Thyroid gland (tissue), 4 donors: ENCODE data around the gene EEA1. TPM values are rescaled to one million over a fixed set of nuclear protein-coding genes. Genes with fewer than 3 reads are reported as not detected.

ENCODE experiments used
- DNase-seq, 2 donors: peaks; one replicate each; pipeline ENCODE4 v3.0.0-alpha.2; 2019
- H3K27ac ChIP-seq, 3 donors: fragments of 200-600 bp; sonication (generic); 1 replicate in 2 of 3; 2 replicates in 1 of 3; pipeline ENCODE4 v1.5.1; 2016 to 2019; ENCODE audit warnings: mild to moderate bottlenecking in 1 of 3, moderate library complexity in 1 of 3
- H3K27me3 ChIP-seq: fragments of 200-600 bp; sonication (generic); one replicate; pipeline ENCODE4 v1.5.1; 2019
- H3K36me3 ChIP-seq, 2 donors: fragments of 200-600 bp; sonication (generic); one replicate each; pipeline ENCODE4 v1.5.1; 2016 to 2019
- H3K4me1 ChIP-seq, 2 donors: fragments of 200-600 bp; sonication (generic); one replicate each; pipeline ENCODE4 v1.5.1; 2017 to 2019
- H3K4me3 ChIP-seq, 3 donors: fragments of 200-600 bp; sonication (generic); replicated peaks in 1 of 3; 1 replicate in 2 of 3; 2 replicates in 1 of 3; pipeline ENCODE4 v1.5.1; 2016; ENCODE audit warnings: mild to moderate bottlenecking in 1 of 3
- H3K9me3 ChIP-seq: fragments of 200-600 bp; sonication (generic); one replicate; pipeline ENCODE4 v1.5.1; 2017
- CTCF ChIP-seq, 6 experiments: fragments of 200-600 bp in 3 of 6; fragments of 450-650 bp in 3 of 6; sonication (generic) in 3 of 6; IDR thresholded peaks; one replicate each; pipeline ENCODE4 v1.5.1; 2016 to 2019; ENCODE audit warnings: antibody characterized with exemption in 6 of 6, mild to moderate bottlenecking in 2 of 6, inconsistent platforms in 1 of 6, moderate library complexity in 1 of 6
- POLR2A ChIP-seq, 2 donors: fragments of 450-650 bp; IDR thresholded peaks; one replicate each; pipeline ENCODE4 v1.6.1; 2017; ENCODE audit warnings: antibody characterized with exemption in 2 of 2, mild to moderate bottlenecking in 2 of 2, moderate library complexity in 1 of 2
- WGBS, 2 donors: methylation state at CpG; one replicate each; pipeline ENCODE4 v1.1.5; 2017; 5-methylcytosine and 5-hydroxymethylcytosine counted together
- intact Hi-C: fragments of 100-400 bp; cut with DNase I; formaldehyde crosslinking; loops from one replicate; pipeline ENCODE4 v1.15.1; 2023
- total RNA-seq, 4 donors: library from RNA; depleted of rRNA; stranded (reverse); fragments of >200 nt; gene quantifications; one replicate each; pipeline ENCODE4 v1.2.3, GENCODE V29; 2016

EEA1 gene
- total RNA-seq, 4 donors from 2014 or later: 16.0 to 21.8 (median 19.3) TPM

GRCh38 chr12:92947589-92948215 is 18.6 kb upstream of the EEA1 start:
- intact Hi-C loops: no loop called here
- Histone ChIP-seq H3K4me1 (no peaks in the 10 kb centered on the region), H3K4me3 (no peak overlapping the region), H3K9me3 (no peaks in the 10 kb centered on the region), H3K36me3 (no peaks in the 10 kb centered on the region), H3K27ac (no peak overlapping the region), H3K27me3 (no peaks in the 10 kb centered on the region)
- TF ChIP-seq CTCF (IDR thresholded peaks at IDR 0.05): no peak
- TF ChIP-seq POLR2A (IDR thresholded peaks at IDR 0.05): no peak
- DNase-seq: no peak

DNA sequence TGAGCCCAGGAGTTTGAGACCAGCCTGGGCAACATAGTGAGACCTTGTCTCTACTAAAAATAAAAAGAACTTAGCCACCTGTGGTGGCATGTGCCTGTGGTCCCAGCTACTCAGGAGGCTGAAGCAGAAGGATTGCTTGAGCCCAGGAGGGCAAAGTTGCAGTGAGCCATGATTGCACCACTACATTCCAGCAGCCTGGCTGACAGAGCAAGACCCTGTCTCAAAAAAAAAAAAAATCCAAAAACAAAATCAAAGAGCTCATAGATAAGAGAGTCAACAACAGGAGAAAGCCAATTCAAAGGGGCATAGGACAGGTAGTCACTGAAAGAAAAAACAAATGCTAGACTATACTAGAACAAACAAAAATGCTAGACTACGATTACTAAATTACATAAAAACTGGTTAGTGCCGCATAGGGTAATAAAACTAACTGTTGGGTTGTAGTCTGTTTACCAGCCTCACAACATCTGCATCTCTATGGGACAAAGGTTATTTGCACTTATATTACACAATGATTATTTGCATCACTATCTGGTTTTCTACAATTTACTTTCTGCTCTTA is 16.6 kb upstream of the EEA1 start:
- H3K9me3 ChIP-seq: no peaks in the 10 kb centered on the region
- no peak overlapping the region for H3K4me3 ChIP-seq
- H3K4me1 ChIP-seq: no peaks in the 10 kb centered on the region
- DNase-seq: no peak
- no peak overlapping the region for H3K27ac ChIP-seq
- no peaks in the 10 kb centered on the region for H3K36me3 ChIP-seq
- WGBS, 2 donors: 92 to 93% methylated on average over 2 of the region's 2 CpGs
- H3K27me3 ChIP-seq: no peaks in the 10 kb centered on the region
- TF ChIP-seq POLR2A (IDR thresholded peaks at IDR 0.05): no peak
- TF ChIP-seq CTCF (IDR thresholded peaks at IDR 0.05): no peak
- intact Hi-C loops: no loop called here

GRCh38 chr12:92943482-92944250 is 14.6 kb upstream of the EEA1 start:
- Histone ChIP-seq H3K27me3 (no peaks in the 10 kb centered on the region), H3K36me3 (no peaks in the 10 kb centered on the region), H3K4me3 (no peak overlapping the region), H3K27ac (no peak overlapping the region), H3K9me3 (no peaks in the 10 kb centered on the region), H3K4me1 (no peaks in the 10 kb centered on the region)
- intact Hi-C loops: no loop called here
- TF ChIP-seq POLR2A (IDR thresholded peaks at IDR 0.05) (no peak), CTCF (IDR thresholded peaks at IDR 0.05) (no peak)
- 80 to 85% methylated on average over 6 of the region's 6 CpGs for WGBS, 2 donors
- no peak for DNase-seq

DNA sequence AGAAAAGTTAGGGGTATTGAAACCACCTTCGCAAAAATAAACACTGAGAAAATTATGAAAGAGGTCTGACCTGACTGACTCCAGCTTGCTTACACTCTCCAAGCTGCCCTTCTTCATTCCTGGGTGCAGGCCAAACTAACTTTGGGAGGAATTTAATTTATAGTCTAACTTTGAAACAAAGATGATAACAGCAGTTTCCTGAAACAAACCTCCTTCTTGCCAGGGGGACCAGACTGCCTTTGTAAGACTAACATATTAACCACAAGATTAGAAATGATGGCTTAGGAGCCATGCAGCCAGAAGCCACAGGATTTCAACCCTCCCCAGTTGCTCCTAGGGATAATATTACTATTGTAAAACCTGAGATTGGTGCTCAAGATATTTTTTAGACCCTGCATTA is 13.8 kb upstream of the EEA1 start:
- no peak for DNase-seq
- H3K27me3 ChIP-seq: no peaks in the 10 kb centered on the region
- intact Hi-C loops: no loop called here
- H3K4me3 ChIP-seq: no peak overlapping the region
- no peak for TF ChIP-seq CTCF (IDR thresholded peaks at IDR 0.05)
- no peak for TF ChIP-seq POLR2A (IDR thresholded peaks at IDR 0.05)
- H3K4me1 ChIP-seq: no peaks in the 10 kb centered on the region
- no peak overlapping the region for H3K27ac ChIP-seq
- no peaks in the 10 kb centered on the region for H3K36me3 ChIP-seq
- WGBS, 2 donors: 45 to 50% methylated on average over 1 of the region's 1 CpG
- H3K9me3 ChIP-seq: no peaks in the 10 kb centered on the region

DNA sequence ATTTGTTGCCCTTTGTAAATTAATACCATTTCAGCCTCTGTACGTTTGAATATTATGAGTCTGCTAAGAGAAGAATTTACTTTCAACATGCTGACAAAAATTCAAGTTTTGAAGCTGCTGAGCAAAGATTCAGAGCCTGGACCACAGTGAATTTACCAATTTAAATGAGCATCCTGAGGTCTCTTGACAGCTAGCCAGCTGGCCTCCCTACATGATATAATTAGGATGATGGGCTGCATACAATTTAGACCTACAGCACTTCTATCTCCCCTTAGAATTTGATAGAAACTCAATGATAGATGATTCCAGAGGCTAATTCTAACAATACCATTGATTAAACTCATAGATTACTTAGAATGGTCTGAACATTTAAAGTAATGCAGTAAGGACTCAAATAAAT is 10.0 kb upstream of the EEA1 start:
- 83 to 87% methylated on average over 1 of the region's 1 CpG for WGBS, 2 donors
- no peaks in the 10 kb centered on the region for H3K27me3 ChIP-seq
- no peaks in the 10 kb centered on the region for H3K36me3 ChIP-seq
- no peaks in the 10 kb centered on the region for H3K9me3 ChIP-seq
- TF ChIP-seq POLR2A (IDR thresholded peaks at IDR 0.05) (no peak), CTCF (IDR thresholded peaks at IDR 0.05) (no peak)
- no peak for DNase-seq
- no peaks in the 10 kb centered on the region for H3K4me1 ChIP-seq
- no peak overlapping the region for H3K4me3 ChIP-seq
- H3K27ac ChIP-seq: no peak overlapping the region
- intact Hi-C loops: no loop called here
